Measurements from ENCODE around the gene ASPSCR1. TPM values are rescaled to one million over a fixed set of nuclear protein-coding genes. Genes with fewer than 3 reads are reported as not detected.

Gene ASPSCR1
- total RNA-seq, 2 experiments from 2014 or later = 77.8 to 89.1 TPM

- Histone ChIP-seq H4K20me1 (ENCODE audit: insufficient read depth, low read length) (no peaks in the 10 kb centered on the region), H3K4me1 (ENCODE audit: insufficient read depth, low read length, poor library complexity, severe bottlenecking) (no peaks in the 10 kb centered on the region), H3K4me3 (ENCODE audit: low read depth, low read length, poor library complexity, severe bottlenecking) (no peak overlapping the region), H3K9me2 (ENCODE audit: insufficient read depth, low read length) (no peaks in the 10 kb centered on the region), H3K36me3 (ENCODE audit: insufficient read depth, low read length) (peaks cover 11% of the 10 kb centered on the region; the same call in 1 of the 2 replicates), H3K9me3 (ENCODE audit: low read length) (no peaks in the 10 kb centered on the region), H3K4me2 (ENCODE audit: low read length) (no peak overlapping the region), H3K79me2 (ENCODE audit: insufficient read depth, low read depth, low read length) (no peaks in the 10 kb centered on the region), H3K27ac (ENCODE audit: low read depth, low read length, poor library complexity, severe bottlenecking) (no peak overlapping the region), H2AFZ (ENCODE audit: low read length) (no peak overlapping the region)
- TF ChIP-seq EZH2phosphoT487 (IDR thresholded peaks at IDR 0.05; ENCODE audit: borderline replicate concordance, low read depth, low read length) = no peak
- TF ChIP-seq CTCF (conservative IDR thresholded peaks at IDR 0.05; ENCODE audit: low read length) = no peak
- no peak for DNase-seq (ENCODE audit: low spot score)
- BruUV-seq (replicated peaks) = no TSS peak
- intact Hi-C loops (cut with micrococcal nuclease; ENCODE audit: unreplicated experiment) = no loop called here
- ChIA-PET POLR2A (no interaction called here), CTCF (ENCODE audit: unreplicated experiment) (no interaction called here)
Observed at GRCh38 chr17:82014432-82014831, 37.0 kb downstream of the ASPSCR1 start.

- no peak for DNase-seq (ENCODE audit: low spot score)
- H3K27ac ChIP-seq (ENCODE audit: low read depth, low read length, poor library complexity, severe bottlenecking) = no peak overlapping the region
- ChIA-PET CTCF (ENCODE audit: unreplicated experiment) (no interaction called here), POLR2A (no interaction called here)
- no peak overlapping the region for H3K4me3 ChIP-seq (ENCODE audit: low read depth, low read length, poor library complexity, severe bottlenecking)
- H2AFZ ChIP-seq (ENCODE audit: low read length) = no peak overlapping the region
- peaks cover 11% of the 10 kb centered on the region; the same call in 1 of the 2 replicates for H3K36me3 ChIP-seq (ENCODE audit: insufficient read depth, low read length)
- intact Hi-C loops (cut with micrococcal nuclease; ENCODE audit: unreplicated experiment) = no loop called here
- no peaks in the 10 kb centered on the region for H3K79me2 ChIP-seq (ENCODE audit: insufficient read depth, low read depth, low read length)
- H3K9me2 ChIP-seq (ENCODE audit: insufficient read depth, low read length) = no peaks in the 10 kb centered on the region
- BruUV-seq (replicated peaks) = no TSS peak
- H3K9me3 ChIP-seq (ENCODE audit: low read length) = no peaks in the 10 kb centered on the region
- TF ChIP-seq EZH2phosphoT487 (IDR thresholded peaks at IDR 0.05; ENCODE audit: borderline replicate concordance, low read depth, low read length) (no peak), CTCF (conservative IDR thresholded peaks at IDR 0.05; ENCODE audit: low read length) (no peak)
- H3K4me1 ChIP-seq (ENCODE audit: insufficient read depth, low read length, poor library complexity, severe bottlenecking) = peaks cover 4% of the 10 kb centered on the region
- H4K20me1 ChIP-seq (ENCODE audit: insufficient read depth, low read length) = no peaks in the 10 kb centered on the region
- no peak overlapping the region for H3K4me2 ChIP-seq (ENCODE audit: low read length)
Observed at GRCh38 chr17:82014971-82015310, 37.5 kb downstream of the ASPSCR1 start.

GRCh38 chr17:82015311-82015971, 38.0 kb downstream of the ASPSCR1 start:
- Histone ChIP-seq H3K27ac (ENCODE audit: low read depth, low read length, poor library complexity, severe bottlenecking) (no peak overlapping the region), H2AFZ (ENCODE audit: low read length) (no peak overlapping the region), H3K9me2 (ENCODE audit: insufficient read depth, low read length) (no peaks in the 10 kb centered on the region), H3K9me3 (ENCODE audit: low read length) (no peaks in the 10 kb centered on the region), H3K4me1 (ENCODE audit: insufficient read depth, low read length, poor library complexity, severe bottlenecking) (peaks cover 9% of the 10 kb centered on the region), H4K20me1 (ENCODE audit: insufficient read depth, low read length) (no peaks in the 10 kb centered on the region), H3K79me2 (ENCODE audit: insufficient read depth, low read depth, low read length) (no peaks in the 10 kb centered on the region), H3K4me2 (ENCODE audit: low read length) (no peak overlapping the region), H3K36me3 (ENCODE audit: insufficient read depth, low read length) (peaks cover 11% of the 10 kb centered on the region; the same call in 1 of the 2 replicates), H3K4me3 (ENCODE audit: low read depth, low read length, poor library complexity, severe bottlenecking) (no peak overlapping the region)
- BruUV-seq (replicated peaks) = no TSS peak
- POLR2A ChIA-PET = no interaction called here
- intact Hi-C loops (cut with micrococcal nuclease; ENCODE audit: unreplicated experiment) = no loop called here
- no peak for DNase-seq (ENCODE audit: low spot score)
- TF ChIP-seq CTCF (conservative IDR thresholded peaks at IDR 0.05; ENCODE audit: low read length) (no peak), EZH2phosphoT487 (IDR thresholded peaks at IDR 0.05; ENCODE audit: borderline replicate concordance, low read depth, low read length) (no peak)
- CTCF ChIA-PET (ENCODE audit: unreplicated experiment) = no interaction called here
